SIG-M5 (cell line): Measurements from ENCODE around the gene CAPNS1.

Experiments used
- DNase-seq: peaks from one replicate; lab custom pipeline; 2025; lab: John Stamatoyannopoulos, UW

The CAPNS1 gene

GRCh38 chr19:36139473-36140303, at the start of gene CAPNS1:
TSS of gene CAPNS1 (plus strand) at chr19:36140066. CDS start at chr19:36141012, 946 bp downstream.
- peak; percentile 27 for DNase-seq

GRCh38 chr19:36090910-36091695, 48.8 kb upstream of the CAPNS1 start:
- DNase-seq: no peak

- no peak for DNase-seq
These were observed 47.3 kb upstream of the CAPNS1 start for GRCh38 chr19:36092566-36092965.

GRCh38 chr19:36093146-36093662, 46.7 kb upstream of the CAPNS1 start:
- no peak for DNase-seq

DNA sequence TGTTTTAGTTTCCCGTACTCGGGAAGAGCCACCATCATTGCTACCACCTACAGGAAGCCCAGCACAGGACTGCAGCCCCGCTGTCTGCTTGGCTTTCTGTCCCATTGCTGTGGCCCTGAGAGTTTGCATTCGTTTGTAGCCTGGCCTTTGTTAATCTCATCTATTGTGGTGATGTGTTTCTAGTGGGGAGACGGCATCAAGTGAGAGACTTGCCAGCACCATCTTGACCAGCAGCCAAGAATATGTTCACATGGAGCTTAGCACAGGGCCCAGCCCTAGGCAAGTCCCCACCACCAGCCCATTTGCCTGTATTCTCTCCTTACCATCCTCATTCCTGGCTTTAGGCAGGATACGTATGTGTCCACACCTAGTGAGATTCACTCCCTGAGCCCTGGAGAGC, 46.2 kb upstream of the CAPNS1 start:
- DNase-seq: no peak

GRCh38 chr19:36097036-36097435, 42.8 kb upstream of the CAPNS1 start:
- no peak for DNase-seq

DNA sequence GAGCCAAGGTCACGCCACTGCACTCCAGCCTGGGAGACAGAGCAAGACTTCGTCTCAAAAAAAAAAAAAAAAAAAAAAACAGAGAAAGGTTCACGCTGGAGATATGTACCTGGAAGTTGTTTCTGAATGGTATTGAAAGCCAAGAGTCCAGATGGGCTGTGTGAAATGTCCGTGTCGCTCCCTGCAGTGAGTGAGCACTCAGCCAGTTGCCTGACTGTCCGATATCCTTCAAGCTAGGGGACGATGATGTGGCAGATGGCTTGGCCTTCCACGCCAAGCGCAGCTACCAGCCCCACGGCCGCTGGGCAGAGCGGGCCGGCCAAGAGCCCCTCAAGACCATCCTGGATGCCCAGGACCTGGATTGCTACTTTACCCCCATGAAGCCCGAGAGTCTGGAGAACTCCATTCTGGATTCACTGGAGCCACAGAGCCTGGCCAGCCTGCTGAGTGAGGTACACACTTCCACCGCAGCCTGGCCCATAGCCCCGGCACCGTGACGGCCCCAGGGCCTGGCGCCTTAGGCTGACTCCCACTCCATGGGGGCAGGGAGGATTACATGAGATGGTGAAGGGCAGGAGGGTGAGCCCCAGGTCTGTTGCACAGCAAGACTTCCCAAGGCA, 40.6 kb upstream of the CAPNS1 start:
- no peak for DNase-seq

- no peak for DNase-seq
These were observed 39.4 kb upstream of the CAPNS1 start for GRCh38 chr19:36100476-36100875.

DNA sequence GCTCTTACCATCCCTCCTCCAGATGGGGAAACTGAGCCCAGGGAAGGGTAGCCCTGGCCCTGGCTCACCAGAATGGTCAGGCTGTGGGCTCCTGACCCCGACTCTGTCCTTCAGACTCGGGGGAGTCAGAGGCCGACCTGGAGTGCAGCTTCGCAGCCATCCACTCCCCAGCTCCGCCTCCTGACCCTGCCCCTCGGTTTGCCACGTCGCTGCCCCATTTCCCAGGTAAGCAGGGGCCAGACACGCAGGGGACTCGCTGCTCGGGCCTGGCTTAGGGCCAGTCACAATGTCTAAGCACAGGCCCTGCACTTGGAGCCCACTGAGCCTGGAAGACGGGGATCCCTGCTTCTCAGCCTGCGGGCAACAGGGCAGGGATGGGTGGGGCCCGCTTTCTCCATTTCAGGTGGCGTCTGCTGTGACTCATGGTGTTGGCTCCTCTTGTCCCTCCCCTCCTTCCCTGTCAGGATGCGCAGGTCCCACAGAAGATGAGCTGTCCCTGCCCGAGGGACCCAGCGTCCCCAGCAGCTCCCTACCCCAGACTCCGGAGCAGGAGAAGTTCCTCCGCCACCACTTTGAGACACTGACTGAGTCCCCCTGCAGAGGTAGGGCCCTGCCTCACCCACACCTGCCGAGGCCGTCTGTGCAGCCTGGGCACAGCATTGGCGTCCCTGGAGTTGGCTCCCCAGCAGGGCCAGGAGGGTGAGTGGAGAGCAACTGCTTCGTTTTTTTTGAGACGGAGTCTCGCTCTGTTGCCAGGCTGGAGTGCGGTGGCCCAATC, 38.1 kb upstream of the CAPNS1 start:
- DNase-seq: no peak

GRCh38 chr19:36103040-36103626, 36.7 kb upstream of the CAPNS1 start:
- no peak for DNase-seq

- no peak for DNase-seq
These were observed 35.9 kb upstream of the CAPNS1 start for GRCh38 chr19:36103842-36104552.

DNA sequence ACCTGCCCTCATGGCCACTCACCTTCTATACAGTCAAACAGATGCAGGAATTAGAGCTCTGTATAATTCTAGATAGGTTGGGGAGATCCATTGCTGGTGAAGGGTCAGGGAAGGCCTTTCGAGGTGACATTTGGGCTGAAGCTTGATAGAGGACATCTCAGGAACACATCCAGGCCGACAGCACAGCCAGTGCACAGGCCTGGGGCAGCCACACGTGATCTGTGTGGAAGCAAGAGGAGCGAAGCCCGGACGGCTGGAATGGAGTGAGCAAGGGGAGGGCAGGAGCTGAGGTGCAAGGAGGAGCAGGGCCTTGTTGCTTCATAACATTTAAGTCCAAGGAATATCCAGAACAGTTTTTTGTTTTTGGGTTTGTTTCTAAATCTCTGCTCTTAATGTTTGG, 33.4 kb upstream of the CAPNS1 start:
- DNase-seq: no peak

DNA sequence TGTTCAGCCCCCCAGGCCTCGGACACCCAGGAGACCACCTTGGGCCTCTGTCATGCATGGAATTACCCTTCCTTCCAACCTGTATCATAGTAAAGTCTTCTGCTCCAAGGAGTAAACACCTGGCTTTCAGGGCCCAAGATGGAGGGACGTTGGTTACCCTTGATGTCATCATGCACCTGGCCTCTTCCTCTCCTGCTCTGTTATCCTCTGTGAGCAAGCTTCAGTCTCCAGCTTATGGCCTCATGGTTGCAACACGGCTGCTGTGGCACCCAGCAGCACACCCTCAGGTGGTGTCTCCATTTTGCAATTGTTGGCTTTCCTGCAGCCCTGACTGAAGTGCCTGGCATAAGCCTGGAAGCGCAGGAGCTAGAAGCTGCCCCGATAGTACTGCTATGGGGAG, 32.9 kb upstream of the CAPNS1 start:
- no peak for DNase-seq

GRCh38 chr19:36108684-36109083, 31.2 kb upstream of the CAPNS1 start:
- DNase-seq: no peak

GRCh38 chr19:36110487-36111199, 29.2 kb upstream of the CAPNS1 start, which contains the start of gene OVOL3:
TSS of gene OVOL3 (plus strand) at chr19:36111143. CDS start at chr19:36111203, 60 bp downstream.
- no peak for DNase-seq

DNA sequence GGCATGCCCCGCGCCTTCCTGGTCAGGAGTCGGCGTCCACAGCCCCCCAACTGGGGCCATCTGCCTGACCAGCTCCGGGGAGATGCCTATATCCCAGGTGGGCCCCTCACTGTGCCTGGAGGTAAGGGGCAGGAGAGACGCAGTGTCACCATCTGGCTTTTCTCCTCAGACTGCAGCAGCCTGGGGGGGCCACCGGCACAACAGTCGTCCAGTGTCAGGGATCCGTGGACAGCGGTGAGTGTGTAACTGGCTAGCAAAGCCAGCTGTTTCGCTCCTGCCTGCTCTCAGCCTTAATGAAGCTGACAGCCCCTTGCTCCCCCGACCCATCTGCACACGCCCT, 28.7 kb upstream of the CAPNS1 start:
- DNase-seq: no peak

- DNase-seq: no peak
These were observed 27.2 kb upstream of the CAPNS1 start for GRCh38 chr19:36112678-36113077.

DNA sequence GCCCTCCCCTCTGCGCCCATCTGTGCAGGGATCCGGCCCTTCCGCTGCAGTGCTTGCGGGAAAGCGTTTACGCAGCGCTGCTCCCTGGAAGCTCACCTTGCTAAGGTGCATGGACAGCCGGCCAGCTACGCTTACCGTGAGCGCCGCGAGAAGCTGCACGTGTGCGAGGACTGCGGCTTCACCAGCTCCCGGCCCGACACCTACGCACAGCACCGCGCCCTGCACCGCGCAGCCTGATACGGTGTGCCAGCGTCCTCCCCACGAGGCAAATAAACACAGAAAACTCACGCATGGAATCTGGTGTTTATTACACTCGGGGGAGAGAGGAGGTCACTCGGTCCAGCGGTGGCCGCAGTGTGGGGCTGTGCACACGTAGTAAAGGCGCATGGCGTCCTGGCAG, 26.4 kb upstream of the CAPNS1 start:
- DNase-seq: no peak

- DNase-seq: no peak
These were observed 25.8 kb upstream of the CAPNS1 start for GRCh38 chr19:36113894-36114720.
